K562 (cell line): ENCODE measurements around the gene PHF19. TPM values are rescaled to one million over a fixed set of nuclear protein-coding genes. Genes with fewer than 3 reads are reported as not detected.

Experiments used
- SMC3 ChIP-seq: conservative IDR thresholded peaks from 2 replicates; pipeline ENCODE4 v1.6.1; 2011; ENCODE audit warnings: low read depth, low read length, improper control_type of control experiment; ENCODE audit not compliant: insufficient read depth
- polyA plus RNA-seq, 8 experiments: library from polyadenylated mRNA; depleted of rRNA in 4 of 8; stranded (reverse) in 5 of 8; unstranded in 3 of 8; fragments of >200 nt; fragmentation: Nextera tagmentation in 2 of 8; fragmentation: Illumina TruSeq in 1 of 8; extraction: Ambion mirVana in 2 of 8; extraction: Trizol in 1 of 8; gene quantifications; 2 replicates each; pipeline versions ENCODE4 v1.2.1 to v1.2.3, GENCODE V29; 2011 to 2014; ENCODE audit warnings: inconsistent platforms in 1 of 8, missing spikeins in 1 of 8
- total RNA-seq, 7 experiments: library from RNA; depleted of rRNA in 6 of 7; stranded (reverse); fragments of >200 nt in 6 of 7; fragmentation: Illumina TruSeq in 2 of 7; extraction: Trizol in 2 of 7; gene quantifications; 2 replicates each; pipeline versions ENCODE4 v1.2.1 to v1.2.3, GENCODE V29; 2011 to 2021; ENCODE audit warnings: low replicate concordance in 1 of 7
- TF ChIP-seq, protein P1 (sequence below), 2 experiments: fragments of 450-650 bp; IDR thresholded peaks; 2 replicates each; pipeline ENCODE4 v1.6.1; 2016; ENCODE audit warnings: mild to moderate bottlenecking in 2 of 2, borderline replicate concordance in 1 of 2, low read depth in 1 of 2, moderate library complexity in 1 of 2

PHF19 gene
- total and polyA plus RNA-seq, 9 of the 15 experiments (the other 6 are each of a cell fraction or from before 2014, with no cell fraction given), result 95.8 to 403 (median 255) TPM

DNA sequence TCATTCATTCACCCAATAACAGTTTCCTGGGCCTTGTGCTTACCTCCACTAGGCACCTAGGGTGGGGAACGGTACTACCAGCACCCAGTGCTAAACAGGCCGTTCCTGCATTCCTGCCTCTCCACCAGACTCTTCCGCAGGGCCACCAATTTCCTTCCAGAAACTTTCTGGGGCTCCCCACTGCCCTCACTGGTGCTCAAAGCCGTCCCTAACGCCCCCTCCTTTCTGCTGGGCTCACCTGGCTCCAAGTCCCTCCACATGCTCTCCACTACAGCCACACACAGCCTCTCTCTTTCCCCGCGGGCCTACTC, 1.4 kb downstream of the PHF19 start (continued):
- TF ChIP-seq, protein P1, sequence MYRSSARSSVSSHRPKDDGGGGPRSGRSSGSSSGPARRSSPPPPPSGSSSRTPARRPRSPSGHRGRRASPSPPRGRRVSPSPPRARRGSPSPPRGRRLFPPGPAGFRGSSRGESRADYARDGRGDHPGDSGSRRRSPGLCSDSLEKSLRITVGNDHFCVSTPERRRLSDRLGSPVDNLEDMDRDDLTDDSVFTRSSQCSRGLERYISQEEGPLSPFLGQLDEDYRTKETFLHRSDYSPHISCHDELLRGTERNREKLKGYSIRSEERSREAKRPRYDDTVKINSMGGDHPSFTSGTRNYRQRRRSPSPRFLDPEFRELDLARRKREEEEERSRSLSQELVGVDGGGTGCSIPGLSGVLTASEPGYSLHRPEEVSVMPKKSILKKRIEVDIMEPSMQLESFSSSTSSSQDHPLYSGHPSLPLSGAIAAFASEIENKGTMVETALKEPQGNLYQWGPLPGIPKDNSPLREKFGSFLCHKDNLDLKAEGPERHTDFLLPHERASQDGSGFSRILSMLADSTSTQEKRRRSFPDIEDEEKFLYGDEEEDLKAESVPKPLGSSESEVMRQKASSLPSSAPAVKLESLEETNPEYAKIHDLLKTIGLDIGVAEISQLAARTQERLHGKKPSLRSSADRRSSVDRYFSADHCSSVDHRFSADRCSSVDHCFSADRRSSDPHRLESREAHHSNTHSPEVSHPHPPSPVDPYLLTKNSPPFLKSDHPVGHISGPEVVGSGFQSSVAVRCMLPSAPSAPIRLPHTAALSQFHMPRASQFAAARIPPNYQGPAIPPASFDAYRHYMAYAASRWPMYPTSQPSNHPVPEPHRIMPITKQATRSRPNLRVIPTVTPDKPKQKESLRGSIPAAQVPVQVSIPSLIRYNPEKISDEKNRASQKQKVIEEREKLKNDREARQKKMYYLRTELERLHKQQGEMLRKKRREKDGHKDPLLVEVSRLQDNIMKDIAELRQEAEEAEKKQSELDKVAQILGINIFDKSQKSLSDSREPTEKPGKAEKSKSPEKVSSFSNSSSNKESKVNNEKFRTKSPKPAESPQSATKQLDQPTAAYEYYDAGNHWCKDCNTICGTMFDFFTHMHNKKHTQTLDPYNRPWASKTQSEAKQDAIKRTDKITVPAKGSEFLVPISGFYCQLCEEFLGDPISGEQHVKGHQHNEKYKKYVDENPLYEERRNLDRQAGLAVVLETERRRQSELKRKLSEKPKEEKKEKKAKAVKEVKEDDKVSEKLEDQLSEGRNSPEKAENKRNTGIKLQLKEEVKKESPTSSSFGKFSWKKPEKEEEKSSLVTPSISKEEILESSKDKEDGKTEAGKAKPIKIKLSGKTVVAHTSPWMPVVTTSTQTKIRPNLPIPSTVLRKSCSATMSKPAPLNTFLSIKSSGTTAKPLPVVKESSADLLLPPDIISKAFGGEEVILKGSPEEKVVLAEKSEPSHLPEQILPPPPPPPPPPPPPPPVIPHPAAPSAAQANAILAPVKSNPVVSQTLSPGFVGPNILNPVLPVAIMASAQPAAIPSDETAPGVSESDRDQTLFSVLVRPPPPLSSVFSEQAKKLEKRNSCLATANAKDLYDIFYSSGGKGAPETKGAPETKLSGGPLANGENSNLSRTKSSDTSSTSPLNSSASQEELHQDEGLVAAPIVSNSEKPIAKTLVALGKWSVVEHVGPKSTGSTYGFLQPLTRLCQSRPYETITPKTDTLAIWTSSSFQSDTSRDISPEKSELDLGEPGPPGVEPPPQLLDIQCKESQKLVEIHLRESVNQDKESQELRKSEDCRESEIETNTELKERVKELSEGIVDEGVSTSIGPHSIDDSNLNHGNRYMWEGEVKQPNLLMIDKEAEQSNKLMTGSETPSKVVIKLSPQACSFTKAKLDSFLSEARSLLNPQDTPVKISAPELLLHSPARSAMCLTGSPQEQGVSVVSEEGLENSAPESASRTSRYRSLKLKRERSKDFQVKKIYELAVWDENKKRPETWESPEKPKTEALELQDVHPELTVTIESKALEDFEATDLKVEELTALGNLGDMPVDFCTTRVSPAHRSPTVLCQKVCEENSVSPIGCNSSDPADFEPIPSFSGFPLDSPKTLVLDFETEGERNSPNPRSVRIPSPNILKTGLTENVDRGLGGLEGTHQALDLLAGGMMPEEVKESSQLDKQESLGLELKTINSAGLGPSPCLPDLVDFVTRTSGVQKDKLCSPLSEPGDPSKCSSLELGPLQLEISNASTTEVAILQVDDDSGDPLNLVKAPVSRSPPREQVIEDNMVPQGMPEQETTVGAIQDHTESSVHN (IDR thresholded peaks at IDR 0.05; ENCODE audit: borderline replicate concordance in 1 of 2, low read depth in 1 of 2), result no peak
- TF ChIP-seq SMC3, result 0 out of 2 replicates have a peak, but pooled peaks have one; percentile 6
